HEK293 (cell line): ENCODE results near the gene TUBGCP6.
A peak's percentile ranks its signal among the peaks of the same experiment; 100 is the strongest.

Experiments used
- CTCF ChIA-PET: fragments of 350-600 bp; formaldehyde crosslinking; extraction: SDS; loops from one replicate; lab custom pipeline; 2021; ENCODE audit warnings: antibody characterized with exemption; lab: Yijun Ruan, JAX
- POLR2A ChIA-PET: fragments of 300-600 bp; formaldehyde crosslinking; extraction: SDS; loops from one replicate; lab custom pipeline; 2020; ENCODE audit warnings: antibody characterized with exemption, inconsistent platforms; lab: Yijun Ruan, JAX
- H3K27ac ChIP-seq: fragments of 200-500 bp; sonication (Bioruptor generic); 2 replicates; pipeline ENCODE4 v1.5.1; 2014; ENCODE audit warnings: low read depth, low read length, control low read depth, inconsistent platforms; ENCODE audit errors: extremely low read depth
- H3K36me3 ChIP-seq, 2 experiments: fragments of 200-500 bp in 1 of 2; sonication (Bioruptor generic) in 1 of 2; 1 replicate in 1 of 2; 2 replicates in 1 of 2; pipeline ENCODE4 v1.5.1; 2014 to 2017; ENCODE audit warnings: inconsistent platforms in 2 of 2, low read length in 2 of 2; ENCODE audit not compliant: control insufficient read depth in 2 of 2, insufficient read depth in 1 of 2
- H3K4me1 ChIP-seq: fragments of 200-500 bp; sonication (Bioruptor generic); 2 replicates; pipeline ENCODE4 v1.5.1; 2014; ENCODE audit warnings: mild to moderate bottlenecking, low read length, inconsistent platforms; ENCODE audit not compliant: control insufficient read depth, insufficient read depth
- H3K4me3 ChIP-seq: 2 replicates; pipeline ENCODE4 v1.5.1; 2011; ENCODE audit warnings: low read depth, mild to moderate bottlenecking, control low read depth, low read length, moderate library complexity
- H3K9me3 ChIP-seq: fragments of 200-500 bp; sonication (Bioruptor generic); 2 replicates; pipeline ENCODE4 v1.5.1; 2014; ENCODE audit warnings: low read depth, low read length, inconsistent platforms; ENCODE audit not compliant: control insufficient read depth, insufficient read depth
- BCL11B ChIP-seq: fragments of 450-650 bp; formaldehyde crosslinking; IDR thresholded peaks from 2 replicates; pipeline ENCODE4 v1.5.1; 2016; ENCODE audit warnings: low read depth, missing biosample characterization, missing genetic modification characterization
- EGR2 ChIP-seq: fragments of 450-650 bp; formaldehyde crosslinking; IDR thresholded peaks from 2 replicates; pipeline ENCODE4 v1.5.1; 2016; ENCODE audit warnings: low read depth, missing biosample characterization, missing genetic modification characterization
- GLIS2 ChIP-seq: fragments of 450-650 bp; formaldehyde crosslinking; IDR thresholded peaks from 2 replicates; pipeline ENCODE4 v1.5.1; 2016; ENCODE audit warnings: missing biosample characterization, missing genetic modification characterization
- HIC1 ChIP-seq: fragments of 450-650 bp; formaldehyde crosslinking; IDR thresholded peaks from 2 replicates; pipeline ENCODE4 v1.5.1; 2016; ENCODE audit warnings: missing biosample characterization, missing genetic modification characterization
- MZF1 ChIP-seq: fragments of 450-650 bp; formaldehyde crosslinking; IDR thresholded peaks from 2 replicates; pipeline ENCODE4 v1.5.1; 2017; ENCODE audit warnings: missing biosample characterization, missing genetic modification characterization, borderline replicate concordance
- ZBTB1 ChIP-seq: fragments of 450-650 bp; formaldehyde crosslinking; IDR thresholded peaks from 2 replicates; pipeline ENCODE4 v1.5.1; 2016; ENCODE audit warnings: missing biosample characterization, missing genetic modification characterization
- ZBTB48 ChIP-seq: fragments of 450-650 bp; formaldehyde crosslinking; IDR thresholded peaks from 2 replicates; pipeline ENCODE4 v1.5.1; 2016; ENCODE audit warnings: missing biosample characterization, missing genetic modification characterization
- ZFHX2 ChIP-seq: fragments of 450-650 bp; formaldehyde crosslinking; conservative IDR thresholded peaks from 2 replicates; pipeline ENCODE4 v1.5.1; 2016; ENCODE audit warnings: missing biosample characterization, missing genetic modification characterization
- ZNF341 ChIP-seq: fragments of 450-650 bp; formaldehyde crosslinking; IDR thresholded peaks from 2 replicates; pipeline ENCODE4; 2016; ENCODE audit warnings: low read depth, missing biosample characterization, missing genetic modification characterization
- ZNF423 ChIP-seq: fragments of 450-650 bp; formaldehyde crosslinking; IDR thresholded peaks from 2 replicates; pipeline ENCODE4 v1.5.1; 2016; ENCODE audit warnings: missing biosample characterization, missing genetic modification characterization
- ZNF548 ChIP-seq: fragments of 450-650 bp; formaldehyde crosslinking; IDR thresholded peaks from 2 replicates; pipeline ENCODE4 v1.5.1; 2016; ENCODE audit warnings: missing biosample characterization, missing genetic modification characterization
- ZNF670 ChIP-seq: fragments of 450-650 bp; formaldehyde crosslinking; IDR thresholded peaks from 2 replicates; pipeline ENCODE4 v1.5.1; 2016; ENCODE audit warnings: missing biosample characterization, missing genetic modification characterization, low read depth
- TF ChIP-seq, protein P1 (sequence below): fragments of 450-650 bp; formaldehyde crosslinking; IDR thresholded peaks from 2 replicates; pipeline ENCODE4 v1.5.1; 2016; ENCODE audit warnings: missing biosample characterization, missing genetic modification characterization
- TF ChIP-seq, protein P2 (sequence below): fragments of 450-650 bp; formaldehyde crosslinking; IDR thresholded peaks from 2 replicates; pipeline ENCODE4; 2016; ENCODE audit warnings: missing biosample characterization, missing genetic modification characterization

TUBGCP6 gene

DNA sequence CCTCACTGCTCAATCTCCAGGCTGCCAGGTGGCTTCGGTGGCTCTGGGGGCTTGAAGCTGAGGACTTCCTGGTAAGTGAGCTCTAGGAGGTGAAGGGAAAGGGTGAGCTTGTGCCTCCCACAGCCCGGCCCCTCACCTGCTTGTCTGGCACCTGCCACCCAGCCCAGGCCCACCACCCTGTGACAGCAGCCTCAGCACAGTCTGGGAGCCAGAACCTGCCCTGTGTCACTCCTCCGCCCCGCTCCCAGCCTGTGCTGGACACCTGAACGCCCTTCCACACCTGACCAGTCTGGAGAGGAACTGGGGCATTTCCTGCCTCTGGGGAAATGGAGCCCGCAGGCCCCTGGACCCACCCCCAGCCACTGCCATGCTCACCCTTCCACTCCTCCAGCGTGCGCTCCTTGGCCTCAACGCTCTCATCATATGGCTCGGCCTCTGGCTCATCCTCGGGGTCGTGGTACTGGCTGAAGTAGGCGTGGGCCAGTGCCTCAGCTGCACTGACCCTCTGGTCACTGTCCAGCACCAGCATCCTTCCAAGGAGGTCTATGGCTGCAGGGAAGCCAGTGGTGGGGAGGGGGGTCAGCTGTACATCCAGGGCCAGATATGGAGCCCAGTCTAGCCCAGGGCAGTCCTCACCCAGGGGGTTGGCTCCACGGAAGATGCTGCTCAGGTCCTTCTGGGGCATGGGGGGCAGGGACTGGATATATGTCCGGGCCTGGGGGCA, 20.3 kb upstream of the TUBGCP6 start:
- 0 out of 2 replicates have a peak overlapping the region, but pooled peaks have one; percentile 1 for H3K27ac ChIP-seq
- no peaks in the 10 kb centered on the region for H3K9me3 ChIP-seq
- H3K36me3 ChIP-seq: no peaks in the 10 kb centered on the region
- H3K4me3 ChIP-seq: no peak overlapping the region
- CTCF ChIA-PET: interaction anchor here (0.9 kb wide), 1 partner anchor 14 kb away, joined by 3 read pairs; the partner anchor contains the start of gene HDAC10
- TF ChIP-seq, protein P1, sequence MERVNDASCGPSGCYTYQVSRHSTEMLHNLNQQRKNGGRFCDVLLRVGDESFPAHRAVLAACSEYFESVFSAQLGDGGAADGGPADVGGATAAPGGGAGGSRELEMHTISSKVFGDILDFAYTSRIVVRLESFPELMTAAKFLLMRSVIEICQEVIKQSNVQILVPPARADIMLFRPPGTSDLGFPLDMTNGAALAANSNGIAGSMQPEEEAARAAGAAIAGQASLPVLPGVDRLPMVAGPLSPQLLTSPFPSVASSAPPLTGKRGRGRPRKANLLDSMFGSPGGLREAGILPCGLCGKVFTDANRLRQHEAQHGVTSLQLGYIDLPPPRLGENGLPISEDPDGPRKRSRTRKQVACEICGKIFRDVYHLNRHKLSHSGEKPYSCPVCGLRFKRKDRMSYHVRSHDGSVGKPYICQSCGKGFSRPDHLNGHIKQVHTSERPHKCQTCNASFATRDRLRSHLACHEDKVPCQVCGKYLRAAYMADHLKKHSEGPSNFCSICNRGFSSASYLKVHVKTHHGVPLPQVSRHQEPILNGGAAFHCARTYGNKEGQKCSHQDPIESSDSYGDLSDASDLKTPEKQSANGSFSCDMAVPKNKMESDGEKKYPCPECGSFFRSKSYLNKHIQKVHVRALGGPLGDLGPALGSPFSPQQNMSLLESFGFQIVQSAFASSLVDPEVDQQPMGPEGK (tag by site-specific recombination): 0 out of 2 replicates have a peak, but pooled peaks have one; percentile 4
- TF ChIP-seq ZNF423 (tag by site-specific recombination) (no peak), MZF1 (no peak), GLIS2 (peak; percentile 21; the same call in 1 of the 2 replicates)
- POLR2A ChIA-PET: interaction anchor here (1.4 to 2.6 kb wide), 2 partner anchors 14 to 21 kb away, joined by 4 to 12 read pairs; partner anchors contain the start of gene HDAC10
- peaks cover 11% of the 10 kb centered on the region for H3K4me1 ChIP-seq

DNA sequence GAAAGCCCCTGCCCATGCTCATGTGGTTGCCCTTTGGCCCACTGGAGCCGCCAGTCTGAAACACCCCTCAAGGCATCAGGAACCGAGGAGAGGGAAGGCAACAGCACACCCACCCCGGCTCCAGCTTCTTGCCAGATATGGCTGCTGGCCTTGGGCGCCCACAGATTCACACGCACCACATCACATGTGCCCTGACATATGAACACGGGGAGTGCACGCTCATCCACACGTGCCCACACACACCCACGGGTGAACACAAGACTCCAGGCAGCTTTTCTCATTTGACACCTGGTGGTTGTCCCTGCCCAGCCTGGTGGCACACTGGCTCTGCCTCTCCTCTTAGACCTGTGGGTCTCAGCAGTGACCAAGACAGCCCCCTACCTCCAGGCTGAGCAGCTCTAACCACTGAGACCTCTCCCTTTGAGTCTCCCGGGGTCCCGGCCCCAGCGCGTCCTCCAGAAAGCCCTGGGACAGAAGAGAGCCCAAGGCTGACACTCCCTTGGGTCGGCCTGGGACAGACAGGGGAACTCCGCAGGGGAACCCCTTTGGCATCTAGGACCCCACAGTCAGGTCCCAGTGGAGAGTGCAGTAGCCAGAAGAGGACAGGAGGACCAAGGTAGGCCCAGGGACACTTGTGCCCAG, 19.4 kb upstream of the TUBGCP6 start:
- ChIA-PET CTCF (interaction anchor here (0.6 to 2.0 kb wide), 3 partner anchors 10 to 97 kb away, joined by 3 to 4 read pairs (median 3); partner anchors contain the start of gene HDAC10), POLR2A (interaction anchor here (1.0 to 2.6 kb wide), 3 partner anchors 8 to 20 kb away, joined by 3 to 12 read pairs (median 12); partner anchors contain the start of genes HDAC10 and TUBGCP6)
- TF ChIP-seq, protein P1 (tag by site-specific recombination): 0 out of 2 replicates have a peak, but pooled peaks have one; percentile 3
- peak; percentile 64 for TF ChIP-seq EGR2 (tag by site-specific recombination)
- no peak for TF ChIP-seq ZBTB1
- no peak for TF ChIP-seq ZBTB48 (tag by site-specific recombination)
- peak; percentile 75 for TF ChIP-seq ZFHX2 (tag by site-specific recombination)
- Histone ChIP-seq H3K36me3 (peaks cover 0 to 3% of the 10 kb centered on the region in 2 experiments; a peak in 2 of 3 replicates), H3K27ac (no peak overlapping the region), H3K4me1 (peaks cover 11% of the 10 kb centered on the region), H3K4me3 (no peak overlapping the region), H3K9me3 (no peaks in the 10 kb centered on the region)

GRCh38 chr22:50262973-50263617, 18.3 kb upstream of the TUBGCP6 start:
- H3K9me3 ChIP-seq: no peaks in the 10 kb centered on the region
- H3K27ac ChIP-seq: no peak overlapping the region
- peaks cover 0 to 15% of the 10 kb centered on the region in 2 experiments; a peak in 2 of 3 replicates for H3K36me3 ChIP-seq
- CTCF ChIA-PET: interaction anchor here (0.9 to 2.8 kb wide), 6 partner anchors 9 to 235 kb away, joined by 3 to 10 read pairs (median 4); no protein-coding TSS in a partner anchor
- peaks cover 11% of the 10 kb centered on the region for H3K4me1 ChIP-seq
- H3K4me3 ChIP-seq: no peak overlapping the region
- POLR2A ChIA-PET: interaction anchor here (0.9 to 2.6 kb wide), 4 partner anchors 9 to 26 kb away, joined by 3 to 12 read pairs (median 8); partner anchors contain the start of gene HDAC10
- TF ChIP-seq, protein P1 (tag by site-specific recombination): 0 out of 2 replicates have a peak, but pooled peaks have one; percentile 11
- TF ChIP-seq ZNF341 (tag by site-specific recombination): no peak
- TF ChIP-seq, protein P2, sequence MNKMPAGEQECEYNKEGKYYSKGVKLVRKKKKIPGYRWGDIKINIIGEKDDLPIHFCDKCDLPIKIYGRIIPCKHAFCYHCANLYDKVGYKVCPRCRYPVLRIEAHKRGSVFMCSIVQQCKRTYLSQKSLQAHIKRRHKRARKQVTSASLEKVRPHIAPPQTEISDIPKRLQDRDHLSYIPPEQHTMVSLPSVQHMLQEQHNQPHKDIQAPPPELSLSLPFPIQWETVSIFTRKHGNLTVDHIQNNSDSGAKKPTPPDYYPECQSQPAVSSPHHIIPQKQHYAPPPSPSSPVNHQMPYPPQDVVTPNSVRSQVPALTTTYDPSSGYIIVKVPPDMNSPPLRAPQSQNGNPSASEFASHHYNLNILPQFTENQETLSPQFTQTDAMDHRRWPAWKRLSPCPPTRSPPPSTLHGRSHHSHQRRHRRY (tag by site-specific recombination): no peak
- no peak for TF ChIP-seq ZNF548 (tag by site-specific recombination)
- peak; percentile 78; the same call in 1 of the 2 replicates for TF ChIP-seq HIC1 (tag by site-specific recombination)
- no peak for TF ChIP-seq ZNF670 (tag by site-specific recombination)
- TF ChIP-seq ZFHX2 (tag by site-specific recombination): 0 out of 2 replicates have a peak, but pooled peaks have one; percentile 7
- peak; percentile 66; the same call in 1 of the 2 replicates for TF ChIP-seq BCL11B (tag by site-specific recombination)
